ENCODE data around the gene NPHP4.

NPHP4 gene

DNA sequence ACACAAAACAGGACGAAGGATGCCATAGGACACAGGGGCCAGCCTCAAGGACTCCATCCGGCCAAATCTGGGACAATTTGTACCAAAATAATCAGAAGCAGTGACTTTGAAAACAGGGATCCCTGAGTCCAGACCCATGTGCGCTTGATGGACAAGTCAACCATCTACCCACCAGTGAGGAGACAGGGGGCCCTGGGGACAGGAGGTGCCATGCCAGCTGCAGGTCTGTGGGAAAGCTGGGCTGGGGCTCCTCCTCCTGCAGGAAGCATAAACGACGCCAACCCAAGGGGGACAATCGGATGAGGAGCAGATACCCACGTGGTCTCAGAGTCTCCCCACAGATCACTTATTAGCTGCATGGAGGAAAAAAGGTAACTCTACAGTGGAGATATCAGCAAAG is 50.6 kb downstream of the NPHP4 start:
- TF ChIP-seq, protein P1, sequence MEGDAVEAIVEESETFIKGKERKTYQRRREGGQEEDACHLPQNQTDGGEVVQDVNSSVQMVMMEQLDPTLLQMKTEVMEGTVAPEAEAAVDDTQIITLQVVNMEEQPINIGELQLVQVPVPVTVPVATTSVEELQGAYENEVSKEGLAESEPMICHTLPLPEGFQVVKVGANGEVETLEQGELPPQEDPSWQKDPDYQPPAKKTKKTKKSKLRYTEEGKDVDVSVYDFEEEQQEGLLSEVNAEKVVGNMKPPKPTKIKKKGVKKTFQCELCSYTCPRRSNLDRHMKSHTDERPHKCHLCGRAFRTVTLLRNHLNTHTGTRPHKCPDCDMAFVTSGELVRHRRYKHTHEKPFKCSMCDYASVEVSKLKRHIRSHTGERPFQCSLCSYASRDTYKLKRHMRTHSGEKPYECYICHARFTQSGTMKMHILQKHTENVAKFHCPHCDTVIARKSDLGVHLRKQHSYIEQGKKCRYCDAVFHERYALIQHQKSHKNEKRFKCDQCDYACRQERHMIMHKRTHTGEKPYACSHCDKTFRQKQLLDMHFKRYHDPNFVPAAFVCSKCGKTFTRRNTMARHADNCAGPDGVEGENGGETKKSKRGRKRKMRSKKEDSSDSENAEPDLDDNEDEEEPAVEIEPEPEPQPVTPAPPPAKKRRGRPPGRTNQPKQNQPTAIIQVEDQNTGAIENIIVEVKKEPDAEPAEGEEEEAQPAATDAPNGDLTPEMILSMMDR (IDR thresholded peaks at IDR 0.05; ENCODE audit: insufficient read depth, missing control alignments): no peak
- DNase-seq (ENCODE audit: insufficient read length, low spot score) (no peak), FAIRE-seq (no peak)

GRCh38 chr1:5940723-5941407 is 51.4 kb downstream of the NPHP4 start:
- TF ChIP-seq, protein P1 (IDR thresholded peaks at IDR 0.05; ENCODE audit: insufficient read depth, missing control alignments): no peak
- FAIRE-seq: no peak
- no peak for DNase-seq (ENCODE audit: insufficient read length, low spot score)

- FAIRE-seq (no peak), DNase-seq (ENCODE audit: insufficient read length, low spot score) (no peak)
- TF ChIP-seq, protein P1 (IDR thresholded peaks at IDR 0.05; ENCODE audit: insufficient read depth, missing control alignments): no peak
These were observed 52.7 kb downstream of the NPHP4 start for GRCh38 chr1:5939271-5940170.

GRCh38 chr1:5938101-5938646 is 54.1 kb downstream of the NPHP4 start:
- no peak for FAIRE-seq
- no peak for DNase-seq (ENCODE audit: insufficient read length, low spot score)
- TF ChIP-seq, protein P1 (IDR thresholded peaks at IDR 0.05; ENCODE audit: insufficient read depth, missing control alignments): no peak

GRCh38 chr1:5937373-5937857 is 54.8 kb downstream of the NPHP4 start:
- DNase-seq (ENCODE audit: insufficient read length, low spot score) (no peak), FAIRE-seq (no peak)
- TF ChIP-seq, protein P1 (IDR thresholded peaks at IDR 0.05; ENCODE audit: insufficient read depth, missing control alignments): no peak

DNA sequence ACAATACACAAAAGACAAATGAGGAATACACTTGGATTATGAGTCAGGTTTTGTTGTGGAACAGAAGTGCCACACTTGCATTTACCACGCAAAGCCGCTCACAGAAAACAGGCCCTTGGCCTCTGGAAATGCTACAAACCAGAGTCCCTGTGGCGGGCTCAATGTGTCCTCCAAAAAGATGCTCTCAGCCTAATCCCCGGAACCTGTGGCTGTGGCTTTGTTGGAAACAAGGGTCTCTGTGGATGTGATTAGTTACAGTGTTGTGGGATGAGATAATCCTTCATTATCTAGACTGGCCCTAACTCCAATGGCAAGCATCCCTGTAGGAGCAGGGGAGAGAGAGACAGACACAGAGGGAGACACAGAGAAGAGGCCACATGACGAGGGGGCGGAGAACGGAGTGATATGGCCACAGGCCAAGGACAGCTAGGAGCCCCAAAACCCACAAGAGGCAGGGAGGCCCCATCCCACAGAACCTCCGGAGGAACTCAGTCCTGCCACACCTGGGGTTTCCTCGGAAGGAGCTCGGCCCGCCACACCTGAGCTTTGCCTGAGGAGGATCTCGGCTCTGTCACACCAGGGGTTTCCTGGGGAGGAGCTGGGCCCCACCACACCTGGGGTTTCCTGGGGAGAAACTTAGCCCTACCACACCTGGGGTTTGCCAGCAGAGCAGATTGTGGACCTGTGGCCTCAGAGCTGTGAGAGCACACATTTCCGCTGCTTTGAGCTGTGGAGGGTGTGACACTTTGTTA is 55.4 kb downstream of the NPHP4 start:
- DNase-seq (ENCODE audit: insufficient read length, low spot score) (no peak), FAIRE-seq (no peak)
- TF ChIP-seq, protein P1 (IDR thresholded peaks at IDR 0.05; ENCODE audit: insufficient read depth, missing control alignments): no peak

All from D721Med (cell line).